Hepatocyte (in vitro differentiated cells): ENCODE results near the gene ATP1A1. TPM values are rescaled to one million over a fixed set of nuclear protein-coding genes. Genes with fewer than 3 reads are reported as not detected.

ENCODE experiments used
- DNase-seq: peaks from one replicate; pipeline ENCODE4 v3.0.0-alpha.2; 2016; ENCODE audit warnings: low spot score
- H2AFZ ChIP-seq: fragments of 200-600 bp; sonication (generic); 2 replicates; pipeline ENCODE4 v1.6.0; 2016; ENCODE audit warnings: antibody characterized with exemption, mild to moderate bottlenecking
- H3K27ac ChIP-seq: fragments of 200-600 bp; sonication (generic); 2 replicates; pipeline ENCODE4 v1.5.1; 2016; ENCODE audit warnings: mild to moderate bottlenecking
- H3K27me3 ChIP-seq: fragments of 200-600 bp; sonication (generic); 2 replicates; pipeline ENCODE4 v1.6.1; 2016
- H3K36me3 ChIP-seq: fragments of 200-600 bp; sonication (generic); replicated peaks from 2 replicates; pipeline ENCODE4 v1.5.1; 2016; ENCODE audit warnings: low read depth; ENCODE audit not compliant: insufficient read depth
- H3K4me1 ChIP-seq: fragments of 200-600 bp; sonication (generic); 2 replicates; pipeline ENCODE4 v1.5.1; 2016; ENCODE audit warnings: mild to moderate bottlenecking, moderate library complexity; ENCODE audit not compliant: insufficient read depth
- H3K4me2 ChIP-seq: fragments of 200-600 bp; sonication (generic); 2 replicates; pipeline ENCODE4 v1.6.0; 2016
- H3K4me3 ChIP-seq: fragments of 200-600 bp; sonication (generic); 2 replicates; pipeline ENCODE4 v1.5.1; 2016; ENCODE audit warnings: mild to moderate bottlenecking
- H3K79me2 ChIP-seq: fragments of 200-600 bp; sonication (generic); 2 replicates; pipeline ENCODE4 v1.6.0; 2017; ENCODE audit warnings: mild to moderate bottlenecking
- H3K9me2 ChIP-seq: fragments of 200-600 bp; sonication (generic); replicated peaks from 2 replicates; pipeline ENCODE4 v1.6.0; 2017; ENCODE audit warnings: mild to moderate bottlenecking; ENCODE audit not compliant: insufficient read depth
- H3K9me3 ChIP-seq: fragments of 200-600 bp; sonication (generic); 2 replicates; pipeline ENCODE4 v1.5.1; 2016; ENCODE audit warnings: low read depth, mild to moderate bottlenecking
- H4K20me1 ChIP-seq: fragments of 200-600 bp; sonication (generic); 2 replicates; pipeline ENCODE4 v1.6.0; 2016; ENCODE audit warnings: mild to moderate bottlenecking; ENCODE audit not compliant: insufficient read depth, poor library complexity, severe bottlenecking
- CTCF ChIP-seq: fragments of 200-600 bp; sonication (generic); IDR thresholded peaks from 2 replicates; pipeline ENCODE4 v1.5.1; 2016; ENCODE audit warnings: antibody characterized with exemption, mild to moderate bottlenecking; ENCODE audit not compliant: poor library complexity
- EZH2 ChIP-seq: fragments of 200-600 bp; sonication (generic); IDR thresholded peaks from 2 replicates; pipeline ENCODE4 v1.6.1; 2016; ENCODE audit warnings: antibody characterized with exemption, mild to moderate bottlenecking, borderline replicate concordance
- EZH2phosphoT487 ChIP-seq: fragments of 200-600 bp; sonication (generic); IDR thresholded peaks from one replicate; pipeline ENCODE4 v1.6.1; 2018; ENCODE audit warnings: antibody characterized with exemption, mild to moderate bottlenecking, low read depth, moderate library complexity; ENCODE audit not compliant: unreplicated experiment, severe bottlenecking
- WGBS: methylation state at CpG from one replicate; pipeline ENCODE4 v1.1.6; 2016; ENCODE audit warnings: low lambda C conversion rate; ENCODE audit errors: missing lambda C conversion rate; 5-methylcytosine and 5-hydroxymethylcytosine counted together
- polyA plus RNA-seq: library from polyadenylated mRNA; unstranded; fragments of >200 nt; fragmentation: Nextera tagmentation; extraction: Ambion mirVana; gene quantifications from 2 replicates; pipeline ENCODE4 v1.2.1, GENCODE V29; 2016
- total RNA-seq: library from RNA; depleted of rRNA; stranded (reverse); fragments of >200 nt; gene quantifications from 2 replicates; pipeline ENCODE4 v1.2.3, GENCODE V29; 2014

The ATP1A1 gene
- total and polyA plus RNA-seq, 2 experiments from 2014 or later: 412 to 559 TPM

- 56% methylated on average over 13 of the region's 13 CpGs for WGBS
- Histone ChIP-seq H3K9me2 (no peaks in the 10 kb centered on the region), H3K9me3 (no peaks in the 10 kb centered on the region), H3K36me3 (no peaks in the 10 kb centered on the region), H3K79me2 (peaks cover 93% of the 10 kb centered on the region), H3K27me3 (no peaks in the 10 kb centered on the region), H3K4me1 (peaks cover 60% of the 10 kb centered on the region), H2AFZ (no peak overlapping the region), H3K27ac (peak overlapping the region; percentile 99), H3K4me3 (peak overlapping the region; percentile 1), H3K4me2 (peak overlapping the region; percentile 86), H4K20me1 (peaks cover 73% of the 10 kb centered on the region)
- no peak for TF ChIP-seq EZH2phosphoT487
- no peak for TF ChIP-seq CTCF
- no peak for TF ChIP-seq EZH2
- DNase-seq: peak; percentile 64
These were observed 4.8 kb downstream of the ATP1A1 start for GRCh38 chr1:116377541-116378529.

GRCh38 chr1:116379057-116379630, 6.1 kb downstream of the ATP1A1 start:
- Histone ChIP-seq H3K4me3 (no peak overlapping the region), H3K36me3 (no peaks in the 10 kb centered on the region), H3K9me2 (no peaks in the 10 kb centered on the region), H4K20me1 (peaks cover 83% of the 10 kb centered on the region), H3K4me2 (peak overlapping the region; percentile 86), H2AFZ (no peak overlapping the region), H3K79me2 (peaks cover 96% of the 10 kb centered on the region), H3K27ac (peak overlapping the region; percentile 2), H3K27me3 (no peaks in the 10 kb centered on the region), H3K4me1 (peaks cover 70% of the 10 kb centered on the region), H3K9me3 (no peaks in the 10 kb centered on the region)
- 69% methylated on average over 2 of the region's 2 CpGs for WGBS
- DNase-seq: no peak
- TF ChIP-seq EZH2: no peak
- no peak for TF ChIP-seq CTCF
- TF ChIP-seq EZH2phosphoT487: no peak

GRCh38 chr1:116379674-116380498, 6.8 kb downstream of the ATP1A1 start:
- DNase-seq: no peak
- Histone ChIP-seq H2AFZ (no peak overlapping the region), H3K79me2 (peaks cover 96% of the 10 kb centered on the region), H3K27me3 (no peaks in the 10 kb centered on the region), H3K36me3 (no peaks in the 10 kb centered on the region), H3K4me2 (peak overlapping the region; percentile 86), H3K9me2 (no peaks in the 10 kb centered on the region), H4K20me1 (peaks cover 80% of the 10 kb centered on the region), H3K27ac (peak overlapping the region; percentile 2), H3K4me3 (no peak overlapping the region), H3K4me1 (peaks cover 66% of the 10 kb centered on the region), H3K9me3 (no peaks in the 10 kb centered on the region)
- TF ChIP-seq EZH2 (no peak), EZH2phosphoT487 (no peak), CTCF (no peak)
- WGBS: 96% methylated on average over 6 of the region's 6 CpGs
